Activated T-helper 17 cell treated with anti-CD3 and anti-CD28 coated beads, Interleukin-2, amount 50 U/mL, for 72 hours (primary cell): ENCODE results near the gene PAX8. TPM values are rescaled to one million over a fixed set of nuclear protein-coding genes. Genes with fewer than 3 reads are reported as not detected.

Experiments used
- ATAC-seq: fragments of 150-1000 bp; cut with Tn5 transposase; replicated peaks from 2 replicates; pipeline ENCODE4 v1.10.0; 2021; ENCODE audit warnings: mild to moderate bottlenecking, moderate library complexity
- H3K27ac Mint-ChIP-seq: one replicate; pipeline ENCODE4 v1.8.0; 2022; ENCODE audit warnings: mixed read lengths
- H3K27me3 Mint-ChIP-seq: one replicate; pipeline ENCODE4 v1.8.0; 2022; ENCODE audit warnings: mixed read lengths
- H3K36me3 Mint-ChIP-seq: one replicate; pipeline ENCODE4 v1.8.0; 2022; ENCODE audit warnings: low read depth, mild to moderate bottlenecking, mixed read lengths
- H3K4me1 Mint-ChIP-seq: one replicate; pipeline ENCODE4 v1.8.0; 2022; ENCODE audit warnings: mixed read lengths
- H3K4me3 Mint-ChIP-seq: one replicate; pipeline ENCODE4 v1.8.0; 2022; ENCODE audit warnings: mild to moderate bottlenecking, mixed read lengths
- H3K9me3 Mint-ChIP-seq: one replicate; pipeline ENCODE4 v1.8.0; 2022; ENCODE audit warnings: mixed read lengths
- total RNA-seq, 2 donors: library from RNA; stranded (reverse); gene quantifications; one replicate each; pipeline ENCODE4 v1.2.3, GENCODE V29; 2022

Gene PAX8
- total RNA-seq, 2 donors from 2014 or later = 0.86 to 1.6 TPM

GRCh38 chr2:113219525-113219888, 59.2 kb downstream of the PAX8 start:
- Mint-ChIP-seq H3K4me3 (no peak overlapping the region), H3K27ac (no peak overlapping the region), H3K9me3 (no peaks in the 10 kb centered on the region), H3K4me1 (peaks cover 14% of the 10 kb centered on the region), H3K36me3 (no peaks in the 10 kb centered on the region), H3K27me3 (no peaks in the 10 kb centered on the region)
- ATAC-seq = no peak

GRCh38 chr2:113219092-113219441, 59.7 kb downstream of the PAX8 start:
- ATAC-seq = no peak
- no peak overlapping the region for H3K4me3 Mint-ChIP-seq
- H3K9me3 Mint-ChIP-seq = no peaks in the 10 kb centered on the region

GRCh38 chr2:113218283-113219091, 60.2 kb downstream of the PAX8 start:
- Mint-ChIP-seq H3K4me1 (peaks cover 14% of the 10 kb centered on the region), H3K4me3 (no peak overlapping the region), H3K27ac (no peak overlapping the region), H3K9me3 (no peaks in the 10 kb centered on the region), H3K27me3 (no peaks in the 10 kb centered on the region), H3K36me3 (no peaks in the 10 kb centered on the region)
- ATAC-seq = no peak

More at GRCh38 chr2:113219092-113219441, 59.7 kb downstream of the PAX8 start:
- H3K36me3 Mint-ChIP-seq = no peaks in the 10 kb centered on the region
- no peaks in the 10 kb centered on the region for H3K27me3 Mint-ChIP-seq
- H3K27ac Mint-ChIP-seq = no peak overlapping the region
- H3K4me1 Mint-ChIP-seq = peaks cover 14% of the 10 kb centered on the region

GRCh38 chr2:113217455-113218282, 61.1 kb downstream of the PAX8 start:
- Mint-ChIP-seq H3K4me1 (peaks cover 14% of the 10 kb centered on the region), H3K27me3 (no peaks in the 10 kb centered on the region), H3K4me3 (no peak overlapping the region), H3K36me3 (no peaks in the 10 kb centered on the region), H3K9me3 (no peaks in the 10 kb centered on the region), H3K27ac (peak overlapping the region; percentile 65)
- no peak for ATAC-seq

- no peak for ATAC-seq
- H3K9me3 Mint-ChIP-seq = no peaks in the 10 kb centered on the region
- no peaks in the 10 kb centered on the region for H3K27me3 Mint-ChIP-seq
Measured at GRCh38 chr2:113216891-113217454, 61.7 kb downstream of the PAX8 start.

GRCh38 chr2:113216321-113216720, 62.4 kb downstream of the PAX8 start:
- no peak overlapping the region for H3K4me3 Mint-ChIP-seq
- peaks cover 14% of the 10 kb centered on the region for H3K4me1 Mint-ChIP-seq
- no peaks in the 10 kb centered on the region for H3K9me3 Mint-ChIP-seq
- ATAC-seq = no peak
- no peaks in the 10 kb centered on the region for H3K27me3 Mint-ChIP-seq
- no peaks in the 10 kb centered on the region for H3K36me3 Mint-ChIP-seq
- no peak overlapping the region for H3K27ac Mint-ChIP-seq

More at GRCh38 chr2:113216891-113217454, 61.7 kb downstream of the PAX8 start:
- no peak overlapping the region for H3K4me3 Mint-ChIP-seq
- H3K36me3 Mint-ChIP-seq = no peaks in the 10 kb centered on the region
- peak overlapping the region; percentile 65 for H3K27ac Mint-ChIP-seq
- peaks cover 14% of the 10 kb centered on the region for H3K4me1 Mint-ChIP-seq

GRCh38 chr2:113215056-113215455, 63.7 kb downstream of the PAX8 start:
- H3K27ac Mint-ChIP-seq = peak overlapping the region; percentile 56
- H3K9me3 Mint-ChIP-seq = no peaks in the 10 kb centered on the region
- no peak overlapping the region for H3K4me3 Mint-ChIP-seq
- no peaks in the 10 kb centered on the region for H3K27me3 Mint-ChIP-seq
- H3K36me3 Mint-ChIP-seq = no peaks in the 10 kb centered on the region
- no peak for ATAC-seq
- peaks cover 14% of the 10 kb centered on the region for H3K4me1 Mint-ChIP-seq

- H3K36me3 Mint-ChIP-seq = no peaks in the 10 kb centered on the region
- no peaks in the 10 kb centered on the region for H3K27me3 Mint-ChIP-seq
- peak overlapping the region; percentile 56 for H3K27ac Mint-ChIP-seq
- no peak for ATAC-seq
- H3K9me3 Mint-ChIP-seq = no peaks in the 10 kb centered on the region
- H3K4me1 Mint-ChIP-seq = peaks cover 14% of the 10 kb centered on the region
- H3K4me3 Mint-ChIP-seq = no peak overlapping the region
Measured at GRCh38 chr2:113214141-113214540, 64.6 kb downstream of the PAX8 start.

GRCh38 chr2:113213061-113213930, 65.4 kb downstream of the PAX8 start:
- ATAC-seq = no peak
- Mint-ChIP-seq H3K4me1 (peaks cover 14% of the 10 kb centered on the region), H3K9me3 (no peaks in the 10 kb centered on the region), H3K27ac (peak overlapping the region; percentile 33), H3K27me3 (no peaks in the 10 kb centered on the region), H3K36me3 (no peaks in the 10 kb centered on the region), H3K4me3 (no peak overlapping the region)

GRCh38 chr2:113212245-113213060, 66.3 kb downstream of the PAX8 start:
- H3K4me3 Mint-ChIP-seq = no peak overlapping the region
- no peaks in the 10 kb centered on the region for H3K9me3 Mint-ChIP-seq
- H3K4me1 Mint-ChIP-seq = peaks cover 9% of the 10 kb centered on the region
- H3K27me3 Mint-ChIP-seq = no peaks in the 10 kb centered on the region
- no peak for ATAC-seq
- no peak overlapping the region for H3K27ac Mint-ChIP-seq
- H3K36me3 Mint-ChIP-seq = no peaks in the 10 kb centered on the region

GRCh38 chr2:113211226-113212105, 67.3 kb downstream of the PAX8 start:
- no peaks in the 10 kb centered on the region for H3K4me1 Mint-ChIP-seq
- H3K27ac Mint-ChIP-seq = no peak overlapping the region
- no peak for ATAC-seq
- no peaks in the 10 kb centered on the region for H3K36me3 Mint-ChIP-seq
- no peaks in the 10 kb centered on the region for H3K27me3 Mint-ChIP-seq
- no peak overlapping the region for H3K4me3 Mint-ChIP-seq
- no peaks in the 10 kb centered on the region for H3K9me3 Mint-ChIP-seq

GRCh38 chr2:113209646-113210171, 69.0 kb downstream of the PAX8 start:
- Mint-ChIP-seq H3K4me3 (no peak overlapping the region), H3K36me3 (no peaks in the 10 kb centered on the region), H3K27ac (peak overlapping the region; percentile 60), H3K4me1 (peaks cover 4% of the 10 kb centered on the region), H3K27me3 (no peaks in the 10 kb centered on the region), H3K9me3 (no peaks in the 10 kb centered on the region)
- no peak for ATAC-seq
